B cell (primary cell): ENCODE results near the gene MUC4. TPM values are rescaled to one million over a fixed set of nuclear protein-coding genes. Genes with fewer than 3 reads are reported as not detected.

Experiments used
- ATAC-seq: fragments of 200-7000 bp; cut with Tn5 transposase; one replicate; pipeline ENCODE4 v1.10.0; 2021; ENCODE audit warnings: low read depth, mild to moderate bottlenecking, moderate number of reproducible peaks, moderate library complexity
- CTCF ChIA-PET: fragments of 350-600 bp; sonication (Branson Sonifier 250); formaldehyde crosslinking; loops from one replicate; lab custom pipeline; 2021; ENCODE audit warnings: antibody characterized with exemption, inconsistent platforms; lab: Charles Lee
- POLR2A ChIA-PET: fragments of 350-600 bp; sonication (Branson Sonifier 250); formaldehyde crosslinking; loops from one replicate; lab custom pipeline; 2021; ENCODE audit warnings: antibody characterized with exemption; lab: Charles Lee
- DNase-seq: peaks from one replicate; pipeline ENCODE4 v3.0.0; 2013
- H2AFZ ChIP-seq: 2 replicates; pipeline ENCODE4 v1.6.1; 2012; ENCODE audit warnings: mild to moderate bottlenecking, low read depth, low read length; ENCODE audit not compliant: insufficient read depth, poor library complexity, severe bottlenecking
- H3K27ac ChIP-seq, 2 donors: 1 replicate in 1 of 2; 2 replicates in 1 of 2; pipeline ENCODE4 v1.5.1; 2012 to 2013; ENCODE audit warnings: low read length in 2 of 2, mild to moderate bottlenecking in 2 of 2, moderate library complexity in 1 of 2
- H3K27me3 ChIP-seq, 4 experiments: fragments of 200-600 bp in 1 of 4; sonication (generic) in 1 of 4; replicated peaks in 1 of 4; 1 replicate in 2 of 4; 2 replicates in 2 of 4; pipeline versions ENCODE4 v1.6.1 to v1.7.0; 2013 to 2016; ENCODE audit warnings: low read length in 3 of 4, mild to moderate bottlenecking in 2 of 4, mixed read lengths in 1 of 4, moderate library complexity in 1 of 4; ENCODE audit not compliant: insufficient read depth in 4 of 4, control insufficient read depth in 3 of 4; ENCODE audit errors: control extremely low read depth in 1 of 4
- H3K36me3 ChIP-seq, 2 experiments: replicated peaks in 1 of 2; 1 replicate in 1 of 2; 2 replicates in 1 of 2; pipeline versions ENCODE4 v1.6.1 to v1.7.1; 2013; ENCODE audit warnings: low read length in 1 of 2; ENCODE audit not compliant: insufficient read depth in 2 of 2, control insufficient read depth in 1 of 2; ENCODE audit errors: control extremely low read depth in 1 of 2, extremely low read depth in 1 of 2
- H3K4me1 ChIP-seq, 2 donors: fragments of 200-600 bp in 1 of 2; sonication (generic) in 1 of 2; 1 replicate in 1 of 2; 2 replicates in 1 of 2; pipeline versions ENCODE4 v1.5.1 to v1.6.1; 2013 to 2017; ENCODE audit warnings: low read length in 2 of 2; ENCODE audit not compliant: control insufficient read depth in 2 of 2, insufficient read depth in 2 of 2
- H3K4me2 ChIP-seq: replicated peaks from 2 replicates; pipeline ENCODE3; 2012; ENCODE audit warnings: mild to moderate bottlenecking, low read depth, low read length; ENCODE audit not compliant: poor library complexity, severe bottlenecking
- H3K4me3 ChIP-seq, 5 experiments: fragments of 200-600 bp in 1 of 5; sonication (generic) in 1 of 5; 1 replicate in 3 of 5; 2 replicates in 2 of 5; pipeline versions ENCODE4 v1.5.1 to v1.7.0; 2011 to 2016; ENCODE audit warnings: low read length in 4 of 5, mild to moderate bottlenecking in 4 of 5, low read depth in 2 of 5, control low read depth in 1 of 5, moderate library complexity in 1 of 5; ENCODE audit not compliant: insufficient read depth in 1 of 5; ENCODE audit errors: control extremely low read depth in 1 of 5, extremely low read depth in 1 of 5
- H3K79me2 ChIP-seq: fragments of 200-600 bp; sonication (generic); one replicate; pipeline ENCODE4 v1.6.0; 2016; ENCODE audit warnings: low read length; ENCODE audit not compliant: control insufficient read depth, insufficient read depth
- H3K9ac ChIP-seq: fragments of 200-600 bp; sonication (generic); 2 replicates; pipeline ENCODE4 v1.6.1; 2017; ENCODE audit warnings: mild to moderate bottlenecking, low read length, moderate library complexity
- H3K9me3 ChIP-seq, 3 donors: one replicate each; pipeline versions ENCODE4 v1.6.1 to v1.7.1; 2013; ENCODE audit warnings: low read length in 2 of 3; ENCODE audit not compliant: control insufficient read depth in 2 of 3, insufficient read depth in 1 of 3; ENCODE audit errors: control extremely low read depth in 1 of 3
- H4K20me1 ChIP-seq: 2 replicates; pipeline ENCODE4 v1.6.0; 2012; ENCODE audit warnings: mild to moderate bottlenecking, low read length; ENCODE audit not compliant: insufficient read depth, control insufficient read depth, poor library complexity, severe bottlenecking
- H3K27ac Mint-ChIP-seq: one replicate; pipeline ENCODE4 v1.8.0; 2021; ENCODE audit warnings: mixed read lengths
- H3K27me3 Mint-ChIP-seq: one replicate; pipeline ENCODE4 v1.8.0; 2021; ENCODE audit warnings: mixed read lengths
- H3K4me1 Mint-ChIP-seq: one replicate; pipeline ENCODE4 v1.8.0; 2021; ENCODE audit warnings: mixed read lengths
- H3K4me3 Mint-ChIP-seq: one replicate; pipeline ENCODE4 v1.8.0; 2021; ENCODE audit warnings: mixed read lengths
- H3K9me3 Mint-ChIP-seq: one replicate; pipeline ENCODE4 v1.8.0; 2022; ENCODE audit warnings: mixed read lengths; ENCODE audit not compliant: insufficient read depth
- EZH2 ChIP-seq: IDR thresholded peaks from 2 replicates; pipeline ENCODE4 v1.6.1; 2012; ENCODE audit warnings: borderline replicate concordance, low read depth, mild to moderate bottlenecking, moderate library complexity, low read length; ENCODE audit not compliant: insufficient read depth, poor library complexity, severe bottlenecking
- WGBS: methylation state at CpG from one replicate; pipeline ENCODE4 v1.1.5; 2013; ENCODE audit warnings: missing lambda C conversion rate; ENCODE audit not compliant: insufficient coverage; 5-methylcytosine and 5-hydroxymethylcytosine counted together
- intact Hi-C: fragments of 100-400 bp; cut with micrococcal nuclease; formaldehyde crosslinking; loops from one replicate; pipeline ENCODE4 v1.10.0; 2022
- polyA plus RNA-seq: library from polyadenylated mRNA; depleted of rRNA; stranded (reverse); fragments of >200 nt; gene quantifications from 2 replicates; pipeline ENCODE4 v1.2.3, GENCODE V29; 2012
- total RNA-seq, 2 donors: library from RNA; stranded (reverse); fragments of 120-200 nt in 1 of 2; gene quantifications; 1 replicate in 1 of 2; 2 replicates in 1 of 2; pipeline versions ENCODE4 v1.2.3 to v1.2.4, GENCODE V29; 2013 to 2022
- TF ChIP-seq, protein P1 (sequence below): fragments of 200-600 bp; IDR thresholded peaks from one replicate; pipeline ENCODE4 v1.8.0; 2022; ENCODE audit warnings: antibody characterized with exemption, mild to moderate bottlenecking

MUC4 gene
- total and polyA plus RNA-seq, 2 donors (not counting 1 experiment from before 2014, with no cell fraction given), result 0.22 to 1.2 TPM

DNA sequence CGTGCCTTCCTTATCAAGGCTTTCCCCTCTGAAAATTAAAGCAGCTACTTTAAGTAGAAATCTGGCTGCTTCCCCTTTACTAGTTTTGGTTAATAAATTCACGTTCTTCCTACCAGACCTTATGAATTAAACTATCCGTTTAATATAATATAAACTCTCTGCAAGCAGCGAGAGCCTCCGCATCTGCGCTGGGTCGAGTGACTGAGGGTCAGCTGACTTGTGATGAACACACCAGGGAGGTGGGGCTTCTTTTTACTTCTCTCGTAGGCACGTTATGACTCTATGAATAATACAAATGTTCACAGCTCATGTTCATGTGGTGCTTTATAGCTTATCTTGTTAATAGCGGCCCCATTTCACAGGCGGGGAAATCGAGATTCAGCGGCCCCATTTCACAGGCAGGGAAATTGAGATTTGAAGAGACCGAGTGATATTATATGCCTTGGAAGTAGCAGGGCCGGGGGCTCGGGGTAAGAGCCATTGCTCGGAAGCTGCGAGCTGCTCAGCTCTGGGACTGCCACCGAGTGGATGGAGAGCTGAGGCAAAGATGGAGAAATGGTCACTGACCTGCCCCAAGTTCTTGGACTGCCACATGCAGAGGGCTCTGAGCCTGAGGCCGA is 8.3 kb downstream of the MUC4 start:
- no peaks in the 10 kb centered on the region for H4K20me1 ChIP-seq
- no peak overlapping the region for H2AFZ ChIP-seq
- peak overlapping the region; percentile 0 for H3K27ac Mint-ChIP-seq
- peak overlapping the region in 1 of 2 donors; percentile 28 for H3K27ac ChIP-seq
- peaks cover 38% of the 10 kb centered on the region for H3K27me3 Mint-ChIP-seq
- 94% methylated on average over 12 of the region's 20 CpGs for WGBS
- no peak for ATAC-seq
- TF ChIP-seq, protein P1, sequence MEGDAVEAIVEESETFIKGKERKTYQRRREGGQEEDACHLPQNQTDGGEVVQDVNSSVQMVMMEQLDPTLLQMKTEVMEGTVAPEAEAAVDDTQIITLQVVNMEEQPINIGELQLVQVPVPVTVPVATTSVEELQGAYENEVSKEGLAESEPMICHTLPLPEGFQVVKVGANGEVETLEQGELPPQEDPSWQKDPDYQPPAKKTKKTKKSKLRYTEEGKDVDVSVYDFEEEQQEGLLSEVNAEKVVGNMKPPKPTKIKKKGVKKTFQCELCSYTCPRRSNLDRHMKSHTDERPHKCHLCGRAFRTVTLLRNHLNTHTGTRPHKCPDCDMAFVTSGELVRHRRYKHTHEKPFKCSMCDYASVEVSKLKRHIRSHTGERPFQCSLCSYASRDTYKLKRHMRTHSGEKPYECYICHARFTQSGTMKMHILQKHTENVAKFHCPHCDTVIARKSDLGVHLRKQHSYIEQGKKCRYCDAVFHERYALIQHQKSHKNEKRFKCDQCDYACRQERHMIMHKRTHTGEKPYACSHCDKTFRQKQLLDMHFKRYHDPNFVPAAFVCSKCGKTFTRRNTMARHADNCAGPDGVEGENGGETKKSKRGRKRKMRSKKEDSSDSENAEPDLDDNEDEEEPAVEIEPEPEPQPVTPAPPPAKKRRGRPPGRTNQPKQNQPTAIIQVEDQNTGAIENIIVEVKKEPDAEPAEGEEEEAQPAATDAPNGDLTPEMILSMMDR, result no peak
- no peak for TF ChIP-seq EZH2
- intact Hi-C loops, result no loop called here
- H3K79me2 ChIP-seq, result no peaks in the 10 kb centered on the region
- peaks cover 14 to 47% of the 10 kb centered on the region in 2 donors for H3K4me1 ChIP-seq
- no peak for DNase-seq
- POLR2A ChIA-PET, result no interaction called here
- H3K9me3 Mint-ChIP-seq, result no peaks in the 10 kb centered on the region
- H3K27me3 ChIP-seq, result peaks cover 0 to 11% (median 0%) of the 10 kb centered on the region in 4 experiments
- H3K36me3 ChIP-seq, result no peaks in the 10 kb centered on the region
- H3K4me3 Mint-ChIP-seq, result no peak overlapping the region
- no peak overlapping the region for H3K9ac ChIP-seq
- peaks cover 0 to 9% (median 0%) of the 10 kb centered on the region in 3 donors for H3K9me3 ChIP-seq
- H3K4me1 Mint-ChIP-seq, result peaks cover 46% of the 10 kb centered on the region
- CTCF ChIA-PET, result no interaction called here
- H3K4me2 ChIP-seq, result peak overlapping the region; percentile 42
- peak overlapping the region in 1 of 5 experiments; percentile 2 for H3K4me3 ChIP-seq

- peaks cover 46% of the 10 kb centered on the region for H3K4me1 Mint-ChIP-seq
- peak overlapping the region; percentile 42 for H3K4me2 ChIP-seq
These were observed 8.9 kb downstream of the MUC4 start for GRCh38 chr3:195802795-195803194.

More at GRCh38 chr3:195802795-195803194, 8.9 kb downstream of the MUC4 start:
- ATAC-seq, result no peak
- ChIA-PET POLR2A (no interaction called here), CTCF (interaction anchor here (1.3 kb wide), 1 partner anchor 48 kb away, joined by 4 read pairs; no protein-coding TSS in a partner anchor)
- Histone ChIP-seq H3K4me3 (peak overlapping the region in 3 of 5 experiments; percentile 2 to 25 (median 19)), H3K27me3 (peaks cover 0 to 11% (median 0%) of the 10 kb centered on the region in 4 experiments), H3K9ac (peak overlapping the region; percentile 44), H3K4me1 (peaks cover 14 to 42% of the 10 kb centered on the region in 2 donors), H3K9me3 (peaks cover 0 to 7% (median 0%) of the 10 kb centered on the region in 3 donors), H3K36me3 (no peaks in the 10 kb centered on the region), H4K20me1 (no peaks in the 10 kb centered on the region), H3K79me2 (no peaks in the 10 kb centered on the region), H3K27ac (peak overlapping the region in 1 of 2 donors; percentile 39), H2AFZ (no peak overlapping the region)
- no peak for DNase-seq
- Mint-ChIP-seq H3K9me3 (no peaks in the 10 kb centered on the region), H3K27ac (peak overlapping the region; percentile 0), H3K27me3 (peaks cover 38% of the 10 kb centered on the region), H3K4me3 (peak overlapping the region; percentile 56)
- intact Hi-C loops, result no loop called here
- WGBS, result 22% methylated on average over 9 of the region's 9 CpGs
- TF ChIP-seq, protein P1, result no peak
- TF ChIP-seq EZH2, result no peak
